OCI-LY7 (cell line): ENCODE data around the gene PIK3CB. TPM values are rescaled to one million over a fixed set of nuclear protein-coding genes. Genes with fewer than 3 reads are reported as not detected.

Source experiments
- BruUV-seq: library from RNA; stranded (reverse); fragments of 400-500 nt; replicated peaks from 2 replicates; lab custom pipeline; 2021; lab: Mats Ljungman, UMichigan
- CTCF ChIA-PET: fragments of 300-600 bp; sonication (Branson Sonifier 250); formaldehyde crosslinking; loops from one replicate; lab custom pipeline; 2022; ENCODE audit warnings: antibody characterized with exemption; ENCODE audit not compliant: unreplicated experiment; lab: Charles Lee
- POLR2A ChIA-PET: fragments of 300-600 bp; sonication (Branson Sonifier 250); formaldehyde crosslinking; loops from one replicate; lab custom pipeline; 2022; ENCODE audit warnings: antibody characterized with exemption; lab: Charles Lee
- DNase-seq: peaks from one replicate; pipeline ENCODE4 v3.0.0-alpha.2; 2015; ENCODE audit warnings: low spot score
- H2AFZ ChIP-seq: fragments of 200-600 bp; sonication (generic), shearing (Covaris generic); 2 replicates; pipeline ENCODE4 v1.6.1; 2014; ENCODE audit warnings: mild to moderate bottlenecking, antibody characterized with exemption, low read length, moderate library complexity
- H3K27ac ChIP-seq: fragments of 200-600 bp; sonication (generic); 2 replicates; pipeline ENCODE4 v1.5.1; 2014; ENCODE audit warnings: mixed run types, low read depth, mild to moderate bottlenecking, moderate library complexity, low read length, inconsistent platforms; ENCODE audit not compliant: poor library complexity, severe bottlenecking
- H3K36me3 ChIP-seq: fragments of 200-600 bp; sonication (generic); 2 replicates; pipeline ENCODE4 v1.6.1; 2014; ENCODE audit warnings: mild to moderate bottlenecking, antibody characterized with exemption, low read length, moderate library complexity, mixed read lengths; ENCODE audit not compliant: insufficient read depth
- H3K4me1 ChIP-seq: fragments of 200-600 bp; sonication (generic); 2 replicates; pipeline ENCODE4 v1.5.1; 2014; ENCODE audit warnings: mild to moderate bottlenecking, low read length; ENCODE audit not compliant: insufficient read depth, poor library complexity, severe bottlenecking
- H3K4me2 ChIP-seq: fragments of 200-600 bp; sonication (generic); 2 replicates; pipeline ENCODE4 v1.6.1; 2014; ENCODE audit warnings: mild to moderate bottlenecking, low read length
- H3K4me3 ChIP-seq: fragments of 200-600 bp; sonication (generic); 2 replicates; pipeline ENCODE4 v1.5.1; 2014; ENCODE audit warnings: mild to moderate bottlenecking, low read depth, low read length; ENCODE audit not compliant: poor library complexity, severe bottlenecking
- H3K79me2 ChIP-seq: fragments of 200-600 bp; sonication (generic); 2 replicates; pipeline ENCODE4 v1.6.1; 2016; ENCODE audit warnings: low read depth, mild to moderate bottlenecking, low read length, moderate library complexity, mixed read lengths; ENCODE audit not compliant: insufficient read depth
- H3K9me2 ChIP-seq: fragments of 200-600 bp; sonication (generic); 2 replicates; pipeline ENCODE4 v1.6.1; 2016; ENCODE audit warnings: mild to moderate bottlenecking, low read length, mixed read lengths; ENCODE audit not compliant: insufficient read depth
- H3K9me3 ChIP-seq: fragments of 200-600 bp; sonication (generic); 2 replicates; pipeline ENCODE4 v1.6.1; 2014; ENCODE audit warnings: mild to moderate bottlenecking, mixed run types, low read length, mixed read lengths
- H4K20me1 ChIP-seq: fragments of 200-600 bp; sonication (generic); 2 replicates; pipeline ENCODE4 v1.6.1; 2014; ENCODE audit warnings: mild to moderate bottlenecking, antibody characterized with exemption, low read length, moderate library complexity, mixed read lengths; ENCODE audit not compliant: insufficient read depth
- CTCF ChIP-seq: fragments of 200-600 bp; sonication (generic); conservative IDR thresholded peaks from 2 replicates; pipeline ENCODE4 v1.5.1; 2014; ENCODE audit warnings: mild to moderate bottlenecking, antibody characterized with exemption, low read length, moderate library complexity, mixed read lengths
- EZH2phosphoT487 ChIP-seq: fragments of 200-600 bp; sonication (generic); IDR thresholded peaks from 2 replicates; pipeline ENCODE4 v1.6.1; 2018; ENCODE audit warnings: low read depth, borderline replicate concordance, mild to moderate bottlenecking, mixed run types, antibody characterized with exemption, low read length, moderate library complexity, mixed read lengths
- intact Hi-C: fragments of 100-400 bp; cut with micrococcal nuclease; formaldehyde crosslinking; loops from one replicate; pipeline ENCODE4 v1.10.0; 2022; ENCODE audit not compliant: unreplicated experiment
- total RNA-seq, 2 experiments: library from RNA; depleted of rRNA in 1 of 2; stranded (reverse); fragments of >200 nt in 1 of 2; shearing (Covaris generic) in 1 of 2; gene quantifications; 2 replicates each; pipeline ENCODE4 v1.2.3, GENCODE V29; 2014 to 2022

Gene PIK3CB
- total RNA-seq, 2 experiments from 2014 or later, result 8.2 to 23.6 TPM

- ChIA-PET POLR2A (interaction anchor here (0.6 to 0.7 kb wide), 2 partner anchors 22 to 83 kb away, joined by 3 to 6 read pairs; no protein-coding TSS in a partner anchor), CTCF (no interaction called here)
- no TSS peak for BruUV-seq
- H2AFZ ChIP-seq, result no peak overlapping the region
- TF ChIP-seq CTCF (no peak), EZH2phosphoT487 (no peak)
- no peaks in the 10 kb centered on the region for H3K79me2 ChIP-seq
- H3K4me2 ChIP-seq, result no peak overlapping the region
- H3K27ac ChIP-seq, result no peak overlapping the region
- intact Hi-C loops, result no loop called here
- no peaks in the 10 kb centered on the region for H3K4me1 ChIP-seq
- DNase-seq, result no peak
- H3K9me2 ChIP-seq, result no peaks in the 10 kb centered on the region
- no peak overlapping the region for H3K4me3 ChIP-seq
- H4K20me1 ChIP-seq, result no peaks in the 10 kb centered on the region
- 0 out of 2 replicates have a peak, but pooled peaks cover 4% of the 10 kb centered on the region for H3K36me3 ChIP-seq
- H3K9me3 ChIP-seq, result no peaks in the 10 kb centered on the region
Observed at GRCh38 chr3:138717348-138717747, 117.4 kb downstream of the PIK3CB start.

GRCh38 chr3:138712086-138712485 is 122.6 kb downstream of the PIK3CB start:
- intact Hi-C loops, result no loop called here
- Histone ChIP-seq H3K79me2 (no peaks in the 10 kb centered on the region), H3K4me1 (no peaks in the 10 kb centered on the region), H3K9me3 (no peaks in the 10 kb centered on the region), H3K4me2 (no peak overlapping the region), H4K20me1 (no peaks in the 10 kb centered on the region), H3K36me3 (peaks cover 12% of the 10 kb centered on the region), H2AFZ (no peak overlapping the region), H3K4me3 (no peak overlapping the region), H3K27ac (no peak overlapping the region), H3K9me2 (no peaks in the 10 kb centered on the region)
- ChIA-PET CTCF (no interaction called here), POLR2A (interaction anchor here (0.6 kb wide), 2 partner anchors 66 to 75 kb away, joined by 3 to 6 read pairs; no protein-coding TSS in a partner anchor)
- DNase-seq, result no peak
- BruUV-seq, result no TSS peak
- TF ChIP-seq EZH2phosphoT487 (no peak), CTCF (no peak)

- Histone ChIP-seq H3K27ac (no peak overlapping the region), H2AFZ (no peak overlapping the region), H3K9me3 (no peaks in the 10 kb centered on the region), H3K4me3 (no peak overlapping the region), H3K4me1 (no peaks in the 10 kb centered on the region), H3K79me2 (no peaks in the 10 kb centered on the region), H4K20me1 (no peaks in the 10 kb centered on the region), H3K9me2 (no peaks in the 10 kb centered on the region), H3K4me2 (no peak overlapping the region), H3K36me3 (peaks cover 20% of the 10 kb centered on the region)
- BruUV-seq, result no TSS peak
- ChIA-PET CTCF (no interaction called here), POLR2A (interaction anchor here (0.5 to 1.4 kb wide), 6 partner anchors 11 to 441 kb away, joined by 3 to 6 read pairs (median 4); no protein-coding TSS in a partner anchor)
- intact Hi-C loops, result no loop called here
- DNase-seq, result no peak
- no peak for TF ChIP-seq CTCF
- no peak for TF ChIP-seq EZH2phosphoT487
Observed at GRCh38 chr3:138705675-138706074, 129.1 kb downstream of the PIK3CB start.
